K562 (cell line): ENCODE data around the gene EN1. TPM values are rescaled to one million over a fixed set of nuclear protein-coding genes. Genes with fewer than 3 reads are reported as not detected.

Source experiments
- ATAC-seq: fragments of 200-7000 bp; cut with Tn5 transposase; 3 replicates; pipeline ENCODE4 v1.9.1; 2020; ENCODE audit warnings: moderate library complexity
- BruUV-seq: library from RNA; stranded (reverse); fragments of 400-500 nt; replicated peaks from 2 replicates; lab custom pipeline; 2021; lab: Mats Ljungman, UMichigan
- CTCF ChIA-PET: fragments of 300-600 bp; formaldehyde crosslinking; extraction: SDS; loops from one replicate; lab custom pipeline; 2021; ENCODE audit warnings: low intra/inter-chr PET ratio; lab: Yijun Ruan, JAX
- POLR2A ChIA-PET: fragments of 300-600, 350-650 bp; sonication (Branson Sonifier 250); formaldehyde crosslinking; extraction: SDS; loops from one replicate; lab custom pipeline; 2021; ENCODE audit warnings: antibody characterized with exemption, inconsistent platforms; lab: Yijun Ruan, JAX
- DNase-seq, 4 experiments: peaks; one replicate each; pipeline versions ENCODE4 v3.0.0 to v3.0.0-alpha.2; 2011 to 2018; ENCODE audit warnings: low spot score in 3 of 4, mixed read lengths in 3 of 4; ENCODE audit errors: extremely low read depth in 1 of 4
- FAIRE-seq: peaks from 2 replicates; lab custom pipeline; 2011; peaks lifted over from hg19 to GRCh38; lab: Jason Lieb, UNC
- H2AFZ ChIP-seq: 2 replicates; pipeline ENCODE4 v1.6.0; 2011; ENCODE audit warnings: low read depth, low read length, control low read depth, inconsistent platforms
- H3K27ac ChIP-seq: fragments of 200-600 bp; 3 replicates; pipeline ENCODE4 v1.8.0; 2011; ENCODE audit warnings: low read depth, mild to moderate bottlenecking, control low read depth, inconsistent platforms, low read length, moderate library complexity, mixed read lengths; ENCODE audit errors: extremely low read depth
- H3K27me3 ChIP-seq, 2 experiments: fragments of 300-600 bp in 1 of 2; 2 replicates in 1 of 2; 3 replicates in 1 of 2; pipeline versions ENCODE4 v1.6.0 to v1.8.0; 2011; ENCODE audit warnings: inconsistent platforms in 2 of 2, low read length in 2 of 2, mild to moderate bottlenecking in 1 of 2, mixed read lengths in 1 of 2, moderate library complexity in 1 of 2; ENCODE audit not compliant: control insufficient read depth in 2 of 2, insufficient read depth in 2 of 2
- H3K36me3 ChIP-seq: fragments of 300-600 bp; 3 replicates; pipeline ENCODE4 v1.8.0; 2011; ENCODE audit warnings: mild to moderate bottlenecking, low read length, inconsistent platforms; ENCODE audit not compliant: control insufficient read depth, insufficient read depth
- H3K4me1 ChIP-seq, 2 experiments: fragments of 200-600 bp in 1 of 2; replicated peaks in 1 of 2; 2 replicates in 1 of 2; 3 replicates in 1 of 2; pipeline versions ENCODE4 v1.5.1 to v1.8.0; 2011; ENCODE audit warnings: inconsistent platforms in 2 of 2, low read length in 2 of 2, mild to moderate bottlenecking in 1 of 2, mixed read lengths in 1 of 2, moderate library complexity in 1 of 2; ENCODE audit not compliant: control insufficient read depth in 2 of 2, insufficient read depth in 2 of 2
- H3K4me2 ChIP-seq: 2 replicates; pipeline ENCODE4 v1.6.1; 2011; ENCODE audit warnings: low read length, control low read depth, inconsistent platforms, mixed read lengths; ENCODE audit not compliant: insufficient read depth
- H3K4me3 ChIP-seq: fragments of 200-600 bp; sonication (generic), shearing (Covaris generic); 2 replicates; pipeline ENCODE4 v1.5.1; 2016; ENCODE audit warnings: control low read depth, inconsistent platforms
- H3K79me2 ChIP-seq: fragments of 200-600 bp; 3 replicates; pipeline ENCODE4 v1.8.0; 2011; ENCODE audit warnings: low read length, inconsistent platforms; ENCODE audit not compliant: control insufficient read depth, insufficient read depth
- H3K9ac ChIP-seq, 2 experiments: 2 replicates each; pipeline versions ENCODE4 v1.6.0 to v1.6.1; 2011; ENCODE audit warnings: low read depth in 2 of 2, low read length in 2 of 2, control low read depth in 1 of 2, inconsistent platforms in 1 of 2, mild to moderate bottlenecking in 1 of 2, mixed read lengths in 1 of 2; ENCODE audit not compliant: insufficient read depth in 1 of 2
- H3K9me1 ChIP-seq: one replicate; pipeline ENCODE4 v1.6.0; 2011; ENCODE audit warnings: inconsistent platforms, mild to moderate bottlenecking, low read length, moderate library complexity; ENCODE audit not compliant: control insufficient read depth, insufficient read depth
- H3K9me3 ChIP-seq: replicated peaks from 2 replicates; pipeline ENCODE4 v1.5.1; 2011; ENCODE audit warnings: low read depth, low read length, inconsistent platforms; ENCODE audit not compliant: control insufficient read depth, insufficient read depth
- H4K20me1 ChIP-seq: replicated peaks from 2 replicates; pipeline ENCODE4 v1.6.1; 2011; ENCODE audit warnings: low read length, inconsistent platforms, mixed read lengths; ENCODE audit not compliant: control insufficient read depth, insufficient read depth
- ELF2 ChIP-seq: fragments of 250-450 bp; sonication (Bioruptor Pico); IDR thresholded peaks from 2 replicates; pipeline ENCODE4 v1.5.0; 2021; ENCODE audit warnings: mild to moderate bottlenecking
- NRF1 ChIP-seq, 2 experiments: fragments of 450-650 bp; IDR thresholded peaks in 1 of 2; conservative IDR thresholded peaks in 1 of 2; 2 replicates each; pipeline ENCODE4 v1.6.1; 2014; ENCODE audit warnings: mild to moderate bottlenecking in 2 of 2
- POLR2AphosphoS5 ChIP-seq: IDR thresholded peaks from 2 replicates; pipeline ENCODE4 v1.6.1; 2011; ENCODE audit warnings: mild to moderate bottlenecking, low read depth, low read length, moderate library complexity; ENCODE audit not compliant: control insufficient read depth, insufficient read depth
- SPI1 ChIP-seq: IDR thresholded peaks from 2 replicates; pipeline ENCODE4 v1.6.1; 2011; ENCODE audit warnings: low read depth, low read length, control low read depth, borderline replicate concordance
- ZFPM2 ChIP-seq: fragments of 250-450 bp; sonication (Bioruptor Pico); IDR thresholded peaks from 2 replicates; pipeline ENCODE4 v1.5.1; 2022; ENCODE audit warnings: mild to moderate bottlenecking
- WGBS: fragments of 100-300 bp; shearing (Covaris generic); methylation state at CpG from one replicate; pipeline ENCODE4 v1.1.6; 2016; ENCODE audit warnings: low coverage, mixed read lengths; ENCODE audit not compliant: insufficient coverage; ENCODE audit errors: missing lambda C conversion rate; 5-methylcytosine and 5-hydroxymethylcytosine counted together
- in situ Hi-C: fragments of 300-500 bp; cut with MboI; formaldehyde crosslinking; loops from 4 replicates; pipeline ENCODE4 v1.15.0; 2018; ENCODE audit warnings: inconsistent platforms, mixed read lengths
- intact Hi-C: fragments of 100-400 bp; cut with micrococcal nuclease; formaldehyde crosslinking; loops from 2 replicates; pipeline ENCODE4 v1.14.2; 2022
- polyA plus RNA-seq, 8 experiments: library from polyadenylated mRNA; depleted of rRNA in 4 of 8; stranded (reverse) in 5 of 8; unstranded in 3 of 8; fragments of >200 nt; fragmentation: Nextera tagmentation in 2 of 8; fragmentation: Illumina TruSeq in 1 of 8; extraction: Ambion mirVana in 2 of 8; extraction: Trizol in 1 of 8; gene quantifications; 2 replicates each; pipeline versions ENCODE4 v1.2.1 to v1.2.3, GENCODE V29; 2011 to 2014; ENCODE audit warnings: inconsistent platforms in 1 of 8, missing spikeins in 1 of 8
- total RNA-seq, 7 experiments: library from RNA; depleted of rRNA in 6 of 7; stranded (reverse); fragments of >200 nt in 6 of 7; fragmentation: Illumina TruSeq in 2 of 7; extraction: Trizol in 2 of 7; gene quantifications; 2 replicates each; pipeline versions ENCODE4 v1.2.1 to v1.2.3, GENCODE V29; 2011 to 2021; ENCODE audit warnings: low replicate concordance in 1 of 7

The EN1 gene
- total and polyA plus RNA-seq, 9 of the 15 experiments (the other 6 are each of a cell fraction or from before 2014, with no cell fraction given): 0.06 to 2.0 (median 0.51) TPM

DNA sequence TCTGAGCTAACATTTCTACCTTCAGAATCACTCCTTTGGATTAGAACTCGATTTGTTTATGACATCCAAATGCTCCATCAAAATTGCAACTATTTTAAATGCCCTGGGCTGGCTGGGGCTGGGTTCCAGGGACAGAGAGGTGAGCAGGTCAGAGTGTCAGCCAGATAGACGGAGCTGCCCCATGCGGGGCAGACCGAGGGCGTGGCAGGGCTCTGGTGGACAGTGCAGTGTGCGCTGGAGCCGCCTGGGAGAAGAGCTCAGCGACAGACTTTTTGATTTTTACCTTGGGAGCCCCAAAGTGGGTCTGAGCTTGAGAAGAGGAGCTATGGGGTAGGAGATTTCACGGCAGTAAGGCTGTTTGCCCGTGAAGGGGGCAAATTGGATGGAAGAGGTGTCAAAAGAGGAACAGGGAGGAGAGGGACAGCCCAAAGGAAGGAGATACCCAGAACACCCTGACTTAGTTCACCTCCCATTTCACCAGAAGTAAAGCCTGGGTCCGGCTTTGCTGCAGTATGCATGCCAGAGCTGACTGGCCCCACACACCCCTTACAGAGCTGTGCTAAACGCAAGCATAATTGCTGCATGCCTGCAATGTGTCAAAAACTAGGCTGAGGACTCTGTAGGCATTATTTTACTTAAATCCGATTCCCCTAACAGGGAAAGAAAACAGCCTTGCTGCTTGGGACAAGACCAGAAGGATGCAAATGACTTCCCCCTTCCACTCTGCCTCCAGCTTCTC, 33.7 kb downstream of the EN1 start:
- Histone ChIP-seq H3K36me3 (no peaks in the 10 kb centered on the region), H3K79me2 (no peaks in the 10 kb centered on the region), H3K4me3 (no peak overlapping the region), H3K9ac (peak overlapping the region in 1 of 2 experiments; percentile 15; a peak in 1 of 4 replicates), H4K20me1 (no peaks in the 10 kb centered on the region), H3K4me2 (no peak overlapping the region; the same call in 1 of the 2 replicates), H3K9me1 (no peaks in the 10 kb centered on the region), H2AFZ (peak overlapping the region; percentile 72), H3K27ac (no peak overlapping the region), H3K4me1 (peaks cover 7 to 14% of the 10 kb centered on the region in 2 experiments; a peak in 4 of 5 replicates), H3K27me3 (peaks cover 0 to 4% of the 10 kb centered on the region in 2 experiments; a peak in 1 of 5 replicates), H3K9me3 (no peaks in the 10 kb centered on the region)
- BruUV-seq: no TSS peak
- intact Hi-C loops: no loop called here
- ATAC-seq (peak; percentile 90), DNase-seq (peak; percentile 26 to 57 (median 34)), FAIRE-seq (peak; percentile 46)
- CTCF ChIA-PET: no interaction called here
- POLR2A ChIA-PET: interaction anchor here (0.7 to 0.9 kb wide), 2 partner anchors 30 to 31 kb away, joined by 3 read pairs; no protein-coding TSS in a partner anchor
- TF ChIP-seq SPI1 (0 out of 2 replicates have a peak, but pooled peaks have one; percentile 33), POLR2AphosphoS5 (no peak), ZFPM2 (CRISPR knock-in tag) (no peak), NRF1 (conservative IDR thresholded peaks at IDR 0.05 in 1 of 2, IDR thresholded peaks at IDR 0.05 in 1 of 2) (0 out of 4 replicates have a peak, but pooled peaks of 1 of the 2 experiments have one; percentile 31), ELF2 (CRISPR knock-in tag) (no peak)
- in situ Hi-C loops: no loop called here
- WGBS: 13% methylated on average over 13 of the region's 13 CpGs
